GM18858 (cell line): ENCODE results near the gene SRGAP1.
"Not testable (repeated sequence)": the region's sequence is repeated elsewhere in the genome, so short reads cannot be mapped to it uniquely, and the experiment has no call there.

ENCODE experiments used
- ATAC-seq: cut with Tn5 transposase; IDR thresholded peaks from one replicate; pipeline ENCODE4 v1.9.1; 2021; ENCODE audit not compliant: unreplicated experiment

The SRGAP1 gene

DNA sequence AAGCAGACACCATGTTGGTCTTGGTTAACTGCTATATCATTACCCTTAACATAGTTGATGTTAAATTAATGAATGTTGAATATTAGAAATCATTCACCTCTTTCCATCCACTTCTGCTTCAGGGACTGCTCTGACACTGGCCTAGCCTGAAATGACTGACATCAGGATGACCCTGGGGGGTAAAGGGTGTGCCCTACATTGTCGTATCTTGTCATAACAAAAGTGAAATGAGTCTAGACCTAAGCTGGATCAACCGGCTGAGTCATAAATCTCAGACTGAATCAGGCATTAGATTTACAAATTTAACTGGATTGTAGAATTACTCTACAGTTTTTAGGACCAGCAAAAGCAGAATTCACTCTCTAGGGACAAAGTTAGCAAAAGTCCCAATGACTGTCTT lies 342.3 kb downstream of the SRGAP1 start:
- peak; percentile 91 for ATAC-seq

GRCh38 chr12:64187370-64187769 lies 342.9 kb downstream of the SRGAP1 start:
- ATAC-seq, result no peak

DNA sequence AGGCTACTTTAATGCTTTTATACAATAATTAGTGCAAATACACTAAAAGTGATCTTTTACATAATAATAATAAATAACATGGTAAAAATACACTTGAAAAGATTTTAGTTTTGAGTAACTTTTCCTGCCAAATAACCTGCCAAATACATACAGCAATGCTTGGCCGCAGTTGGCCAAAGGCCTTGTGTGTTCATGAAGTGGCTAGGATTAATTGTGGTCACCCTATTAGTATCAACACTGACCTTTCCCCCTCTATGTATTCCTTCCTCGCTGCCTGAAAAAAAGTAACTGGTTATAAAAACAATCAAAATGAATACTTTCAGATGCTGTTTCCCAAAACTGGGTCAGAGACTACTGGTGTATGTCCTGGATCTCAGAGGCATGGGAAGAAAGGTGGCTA lies 343.3 kb downstream of the SRGAP1 start:
- no peak for ATAC-seq

DNA sequence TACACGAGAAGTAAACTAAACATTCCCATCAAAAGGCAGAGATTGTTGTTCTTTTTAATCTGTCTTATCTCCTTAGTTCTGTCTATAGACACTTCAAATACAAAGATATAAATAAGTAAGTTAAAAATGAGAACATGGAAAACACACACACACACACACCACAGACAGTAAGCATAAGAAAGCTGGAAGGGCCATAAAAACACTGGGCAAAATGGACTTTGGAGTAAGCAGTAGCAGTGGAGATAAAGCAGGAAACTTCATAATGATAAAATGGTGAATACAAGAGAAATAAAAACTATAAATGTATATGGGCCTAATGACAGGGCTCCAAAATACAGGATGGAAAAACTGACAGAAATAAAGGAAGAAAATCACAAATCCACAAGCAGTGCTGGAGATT lies 345.0 kb downstream of the SRGAP1 start:
- ATAC-seq, result no peak

GRCh38 chr12:64190140-64190539 lies 345.6 kb downstream of the SRGAP1 start:
- ATAC-seq, result no peak

GRCh38 chr12:64192644-64193444 lies 348.3 kb downstream of the SRGAP1 start:
- ATAC-seq, result peak; percentile 94

GRCh38 chr12:64193931-64194330 lies 349.4 kb downstream of the SRGAP1 start:
- ATAC-seq, result no peak

GRCh38 chr12:64194333-64195149 lies 350.0 kb downstream of the SRGAP1 start:
- no peak for ATAC-seq

- not testable (repeated sequence) for ATAC-seq
Measured at GRCh38 chr12:64195841-64196240, 351.3 kb downstream of the SRGAP1 start.

DNA sequence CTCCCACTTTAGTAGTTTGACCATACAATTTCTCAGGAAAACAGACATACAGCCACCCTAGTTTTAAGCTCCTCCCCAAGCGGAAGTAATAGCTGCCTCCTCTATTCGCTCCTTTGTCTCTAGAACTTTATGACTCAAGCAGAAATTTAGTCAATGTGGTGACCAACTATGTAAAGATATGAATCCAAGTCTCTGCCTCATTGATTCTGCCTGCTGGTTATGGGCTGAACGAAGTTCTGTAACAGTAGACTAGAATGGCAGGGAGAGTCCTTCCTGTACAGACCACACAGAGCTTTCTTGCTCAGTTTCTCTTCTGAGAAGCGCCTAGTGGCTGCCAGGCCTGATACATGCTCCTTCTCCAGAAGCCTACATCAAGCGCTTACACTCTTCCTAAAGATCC lies 358.5 kb downstream of the SRGAP1 start:
- no peak for ATAC-seq

- ATAC-seq, result no peak
Measured at GRCh38 chr12:64203775-64204174, 359.3 kb downstream of the SRGAP1 start.

- no peak for ATAC-seq
Measured at GRCh38 chr12:64205542-64205941, 361.0 kb downstream of the SRGAP1 start.

- no peak for ATAC-seq
Measured at GRCh38 chr12:64207453-64207852, 363.0 kb downstream of the SRGAP1 start.
